Amniotic stem cell (primary cell): ENCODE measurements around the gene PLEKHJ1.
"Not testable (repeated sequence)": the region's sequence is repeated elsewhere in the genome, so short reads cannot be mapped to it uniquely, and the experiment has no call there.

Source experiments
- DNase-seq: peaks from one replicate; lab custom pipeline; 2025; lab: John Stamatoyannopoulos, UW

Gene PLEKHJ1

GRCh38 chr19:2236314-2237050 lies at the start of gene PLEKHJ1, which contains the start of gene SF3A2:
TSS of gene PLEKHJ1 (minus strand) at chr19:2236329. CDS start at chr19:2236248, 81 bp downstream.
TSS of gene SF3A2 (plus strand) at chr19:2236824. CDS start at chr19:2243419, 6,595 bp downstream.
- DNase-seq: peak; percentile 92

- DNase-seq: no peak
Measured at GRCh38 chr19:2283835-2284507, 47.8 kb upstream of the PLEKHJ1 start.

DNA sequence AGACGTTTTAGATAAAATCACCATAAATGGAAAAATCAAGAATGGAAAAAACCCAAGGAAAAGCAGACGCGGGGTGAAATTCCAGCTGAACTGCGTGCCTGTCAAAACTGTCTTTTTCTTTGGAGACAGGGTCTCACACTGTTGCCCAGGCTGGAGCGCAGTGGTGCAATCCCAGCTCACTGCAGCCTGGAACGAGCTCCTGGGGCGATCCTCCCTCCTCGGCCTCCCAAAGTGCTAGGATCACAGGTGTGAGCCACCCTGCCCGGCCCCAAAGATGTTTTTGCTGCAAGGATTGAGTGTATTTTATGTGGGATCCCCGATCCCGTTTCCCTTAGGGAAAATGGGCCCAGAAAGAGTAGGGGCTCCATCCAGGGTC lies 46.7 kb upstream of the PLEKHJ1 start:
- no peak for DNase-seq

DNA sequence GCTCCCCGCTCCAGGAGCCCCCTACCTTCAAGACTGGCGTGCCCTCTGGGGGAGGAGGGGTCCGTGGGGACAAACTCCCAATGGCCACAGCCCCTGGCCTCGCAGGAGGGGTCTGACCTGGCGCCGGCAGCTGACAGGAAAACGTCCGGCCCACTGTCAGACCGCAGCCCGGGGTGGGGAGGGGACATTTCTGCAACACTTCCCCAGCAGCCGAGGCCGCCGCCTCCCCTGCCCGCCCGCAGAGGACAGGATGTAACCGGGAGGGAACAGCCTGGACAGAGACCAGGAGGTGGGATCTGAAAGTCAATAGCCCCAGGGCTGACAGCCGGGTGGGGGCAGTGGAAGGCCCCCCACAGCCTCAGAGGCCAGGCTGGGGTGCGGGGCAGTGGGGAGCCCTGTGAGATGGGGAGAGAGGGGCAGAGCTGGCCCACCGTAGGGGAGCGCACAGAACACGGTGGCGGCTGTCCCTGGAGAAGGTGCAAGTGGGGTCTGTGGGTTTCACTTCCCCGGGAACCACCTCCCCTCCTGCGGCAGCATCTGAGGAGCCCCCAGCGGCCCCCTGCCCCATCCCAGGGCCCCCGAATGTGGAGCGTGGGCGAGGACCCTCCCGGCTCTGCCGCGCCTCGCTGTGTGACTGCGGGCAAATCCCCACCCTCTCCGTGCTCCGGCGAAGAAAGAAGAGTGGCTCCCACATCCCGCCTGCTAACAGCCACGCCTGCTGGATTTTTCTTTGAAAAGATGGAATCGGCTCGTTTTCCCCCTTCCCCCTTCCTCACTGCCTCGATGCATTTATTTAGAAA lies 46.1 kb upstream of the PLEKHJ1 start, which contains the start of gene PEAK3:
Gene PEAK3, minus strand, starts transcription at position 114 of the 800 bp plus-strand sequence. CDS start 1,244 bp downstream, outside the sequence.
- no peak for DNase-seq

- DNase-seq: not testable (repeated sequence)
Measured at GRCh38 chr19:2281265-2282061, 45.3 kb upstream of the PLEKHJ1 start.

DNA sequence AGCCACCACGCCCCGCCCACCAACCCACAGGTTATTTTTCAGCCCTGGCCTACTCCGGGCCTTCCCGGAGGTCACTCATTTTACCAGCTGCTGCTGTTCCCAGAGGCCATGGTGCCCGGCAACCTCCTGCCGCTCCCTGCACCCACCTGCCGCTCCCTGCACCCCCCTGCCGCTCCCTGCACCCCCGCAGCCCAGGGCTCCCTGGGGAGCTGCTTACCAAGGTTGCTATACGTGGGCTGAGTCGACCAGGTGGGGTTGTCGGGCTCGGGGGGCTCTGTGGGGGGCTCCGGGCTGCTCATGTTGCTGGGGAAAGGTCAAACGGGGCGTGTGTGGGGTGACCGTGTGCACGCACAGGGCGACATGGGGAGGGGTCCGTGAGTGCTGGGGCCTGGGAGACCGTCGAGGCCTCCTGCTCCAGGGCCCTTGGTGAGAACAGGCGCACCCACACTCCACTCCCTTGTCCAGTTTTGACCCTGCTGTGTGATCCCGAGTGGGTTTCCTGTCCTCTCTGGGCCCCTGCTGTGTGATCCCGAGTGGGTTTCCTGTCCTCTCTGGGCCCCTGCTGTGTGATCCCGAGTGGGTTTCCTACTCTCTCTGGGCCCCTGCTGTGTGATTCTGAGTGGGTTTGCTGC lies 44.6 kb upstream of the PLEKHJ1 start:
- no peak for DNase-seq

DNA sequence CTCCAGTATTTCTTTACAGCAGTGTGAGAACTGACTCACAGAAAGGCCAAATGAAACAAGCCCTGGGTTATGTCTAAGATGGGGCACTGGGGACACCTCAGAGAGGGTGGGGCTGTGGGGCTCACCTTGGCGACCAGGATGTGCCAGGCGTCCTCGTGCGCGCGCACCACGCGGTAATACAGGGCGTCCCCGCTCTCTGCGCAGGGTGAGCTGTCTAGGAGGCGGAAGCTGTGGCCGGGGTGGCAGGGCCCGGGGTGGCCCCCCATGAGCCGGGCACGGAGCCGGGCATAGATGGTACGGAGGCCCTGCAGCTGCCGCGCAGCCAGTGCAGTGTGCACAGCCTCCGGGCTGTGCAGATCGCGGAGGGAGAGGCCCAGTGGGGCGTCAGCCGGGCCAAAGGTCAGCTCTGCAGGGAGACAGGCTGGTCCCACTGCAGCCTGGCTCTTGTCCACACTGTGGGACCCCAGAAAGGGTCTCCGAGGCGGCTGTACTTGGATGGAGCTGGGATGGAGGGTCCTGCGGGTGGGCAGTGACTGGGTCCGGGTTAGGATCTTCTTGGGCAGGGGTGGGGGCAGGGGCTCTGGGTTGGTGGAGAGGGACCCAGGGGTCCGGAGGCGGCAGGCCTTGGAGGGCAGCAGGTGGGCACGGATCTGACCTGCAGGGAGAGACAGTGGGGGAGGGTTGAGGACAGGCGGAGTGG lies 42.5 kb upstream of the PLEKHJ1 start:
- no peak for DNase-seq

GRCh38 chr19:2277138-2277537 lies 41.0 kb upstream of the PLEKHJ1 start:
- no peak for DNase-seq

DNA sequence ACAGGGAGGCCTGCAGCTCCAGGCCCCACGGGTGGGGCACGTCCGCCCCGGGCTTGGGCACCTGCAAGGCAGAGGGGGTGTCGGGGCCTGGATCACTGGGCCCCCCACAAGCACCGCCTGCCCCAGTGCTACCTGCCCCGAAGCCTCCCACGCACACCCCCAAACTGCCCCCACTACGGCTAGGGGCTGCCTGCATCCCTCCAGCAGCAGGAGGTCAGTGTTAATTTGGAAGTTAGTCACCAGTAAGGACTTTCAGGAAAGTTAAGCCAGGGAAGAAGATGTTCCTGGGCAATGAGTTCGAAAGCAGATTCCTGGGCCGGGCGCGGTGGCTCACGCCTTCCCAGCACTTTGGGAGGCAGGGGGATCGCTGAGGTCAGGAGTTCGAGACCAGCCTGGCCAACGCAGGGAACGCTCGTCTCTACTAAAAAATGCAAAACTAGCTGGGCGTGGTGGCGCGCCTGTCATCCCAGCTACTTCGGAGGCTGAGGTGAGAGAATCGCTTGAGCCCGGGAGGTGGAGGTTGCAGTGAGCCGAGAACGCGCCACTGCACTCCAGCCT lies 40.4 kb upstream of the PLEKHJ1 start:
- no peak for DNase-seq

- no peak for DNase-seq
Measured at GRCh38 chr19:2275588-2276428, 39.7 kb upstream of the PLEKHJ1 start.

DNA sequence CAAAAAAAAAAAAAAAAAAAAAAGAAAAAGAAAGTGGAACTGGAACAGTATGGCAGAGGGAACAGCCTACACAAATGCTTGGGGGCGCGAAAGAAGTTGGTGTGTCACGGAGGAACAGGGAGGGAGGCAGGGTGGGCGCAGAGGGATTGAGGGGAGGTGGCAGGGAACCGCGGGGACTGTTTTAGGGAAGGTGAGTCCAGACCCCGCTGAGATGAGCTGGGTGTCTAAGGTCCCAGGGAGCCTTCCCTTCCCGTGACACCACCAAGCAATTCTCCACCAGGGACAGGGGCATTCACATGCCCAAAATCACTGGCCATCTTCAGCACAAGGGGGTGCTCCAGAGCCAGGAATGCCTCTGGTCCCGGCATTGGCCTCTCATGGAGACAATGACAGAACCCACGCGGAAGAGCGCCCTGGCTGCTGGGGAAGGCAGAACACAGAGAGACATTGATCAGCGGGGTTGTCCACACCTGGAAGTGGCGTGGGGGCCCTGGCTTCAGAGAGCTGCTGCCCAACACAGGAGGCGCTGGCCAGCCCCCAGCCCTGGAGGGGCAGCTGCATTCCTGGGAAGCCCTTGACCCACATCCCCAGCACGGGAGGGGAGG lies 38.9 kb upstream of the PLEKHJ1 start:
- DNase-seq: no peak

- DNase-seq: no peak
Measured at GRCh38 chr19:2274185-2274711, 38.1 kb upstream of the PLEKHJ1 start.

DNA sequence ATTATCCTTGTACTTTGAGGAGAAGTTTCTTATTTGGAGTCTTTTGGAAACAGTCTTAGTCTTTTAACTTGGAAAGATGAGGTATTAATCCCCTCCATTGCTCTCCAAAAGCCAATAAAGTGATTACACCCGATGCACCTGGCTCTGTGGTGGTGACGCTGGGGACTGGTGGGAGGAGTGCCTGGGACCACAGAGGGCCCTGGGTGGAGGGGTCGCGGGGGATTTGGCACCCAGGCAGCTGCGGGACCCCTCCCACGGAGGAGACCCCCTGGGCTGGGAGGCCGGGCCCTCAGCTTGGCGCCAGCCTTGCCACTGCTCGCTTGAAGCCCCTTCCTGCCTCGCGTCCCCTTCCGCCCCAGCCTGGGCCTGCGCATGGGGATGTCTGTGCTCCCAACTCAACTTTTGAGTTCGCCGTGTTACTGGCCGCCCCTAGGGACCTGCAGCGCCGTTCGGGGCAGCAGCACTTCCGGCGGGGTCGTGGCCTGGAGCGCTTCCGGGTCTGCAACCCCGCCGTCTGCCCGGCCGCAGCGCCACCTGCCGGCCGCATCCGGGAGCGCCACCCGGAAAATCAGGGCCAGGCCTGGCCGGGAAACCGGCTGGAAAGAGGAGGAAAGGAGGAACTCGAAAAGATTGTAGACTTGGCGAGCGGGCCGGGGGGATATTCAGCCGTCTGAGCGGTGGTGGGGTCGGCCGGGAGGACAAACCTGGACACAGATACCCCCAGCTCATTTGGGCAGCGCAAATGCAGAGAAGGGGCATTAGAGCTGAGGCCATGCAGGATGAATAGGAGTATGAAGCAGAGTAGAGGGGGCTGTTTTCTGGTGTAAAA lies 37.4 kb upstream of the PLEKHJ1 start:
- DNase-seq: no peak

- DNase-seq: peak; percentile 43
Measured at GRCh38 chr19:2271234-2272103, 35.3 kb upstream of the PLEKHJ1 start.

GRCh38 chr19:2270423-2271233 lies 34.5 kb upstream of the PLEKHJ1 start:
- DNase-seq: peak; percentile 75

- DNase-seq: no peak
Measured at GRCh38 chr19:2270157-2270422, 34.0 kb upstream of the PLEKHJ1 start.
